HEK293 (cell line): ENCODE data around the gene LBHD2.

Experiments used
- CTCF ChIP-seq: fragments of 450-650 bp; formaldehyde crosslinking; IDR thresholded peaks from 2 replicates; pipeline ENCODE4 v1.5.1; 2016; ENCODE audit warnings: missing biosample characterization, missing genetic modification characterization
- ZNF416 ChIP-seq: fragments of 450-650 bp; formaldehyde crosslinking; IDR thresholded peaks from 2 replicates; pipeline ENCODE4 v1.5.1; 2016; ENCODE audit warnings: missing biosample characterization, missing genetic modification characterization
- ZXDB ChIP-seq: fragments of 450-650 bp; formaldehyde crosslinking; IDR thresholded peaks from 2 replicates; pipeline ENCODE4 v1.5.1; 2016; ENCODE audit warnings: missing biosample characterization, missing genetic modification characterization

DNA sequence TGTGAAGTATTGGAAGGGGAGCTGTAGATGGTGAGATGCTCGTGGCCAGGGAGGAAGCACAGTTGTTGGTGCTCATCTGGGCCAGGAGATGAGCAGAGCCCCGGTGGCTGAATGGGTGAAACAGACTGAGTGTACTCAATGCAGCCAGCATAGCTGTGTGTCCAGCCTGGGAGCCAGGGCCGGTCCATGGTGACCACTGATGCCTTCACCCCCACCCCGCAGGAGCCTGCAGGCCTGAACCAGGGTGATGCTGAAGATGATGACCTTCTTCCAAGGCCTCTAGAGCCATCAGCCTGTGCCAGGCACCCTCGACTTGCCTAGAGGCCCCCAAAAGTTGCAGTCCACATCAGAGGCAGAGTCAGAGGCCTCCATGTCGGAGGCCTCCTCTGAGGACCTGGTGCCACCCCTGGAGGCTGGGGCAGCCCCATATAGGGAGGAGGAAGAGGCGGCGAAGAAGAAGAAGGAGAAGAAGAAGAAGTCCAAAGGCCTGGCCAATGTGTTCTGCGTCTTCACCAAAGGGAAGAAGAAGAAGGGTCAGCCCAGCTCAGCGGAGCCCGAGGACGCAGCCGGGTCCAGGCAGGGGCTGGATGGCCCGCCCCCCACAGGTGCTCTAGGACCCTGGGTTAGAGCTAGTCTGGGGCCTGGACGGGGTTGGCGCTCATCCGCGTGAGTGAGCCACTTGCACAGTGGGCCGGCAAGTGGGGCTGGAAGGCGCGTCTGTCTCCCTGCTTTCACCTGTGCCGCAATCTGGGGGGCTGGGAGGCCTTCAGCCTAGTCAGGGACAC is 42.3 kb downstream of the LBHD2 start:
- TF ChIP-seq ZNF416 (tag by site-specific recombination), result no peak
- no peak for TF ChIP-seq ZXDB
- TF ChIP-seq CTCF (tag by site-specific recombination), result no peak
